Breast epithelium (tissue), 3 donors: ENCODE results near the gene KRTAP5-9.

Experiments
- CTCF ChIP-seq, 3 donors: fragments of 450-650 bp; IDR thresholded peaks; one replicate each; pipeline ENCODE4 v1.5.1; 2016 to 2017; ENCODE audit warnings: antibody characterized with exemption in 3 of 3, mild to moderate bottlenecking in 3 of 3, moderate library complexity in 3 of 3
- POLR2A ChIP-seq: fragments of 450-650 bp; IDR thresholded peaks from one replicate; pipeline ENCODE4 v1.6.1; 2016; ENCODE audit warnings: antibody characterized with exemption, mild to moderate bottlenecking, moderate library complexity

- no peak for TF ChIP-seq POLR2A
- TF ChIP-seq CTCF (IDR thresholded peaks at IDR 0.05), result no peak
These were observed 43.2 kb upstream of the KRTAP5-9 start for GRCh38 chr11:71505001-71505400.
